PC-9 (cell line): ENCODE data around the gene SP140. TPM values are rescaled to one million over a fixed set of nuclear protein-coding genes. Genes with fewer than 3 reads are reported as not detected.
A peak's percentile ranks its signal among the peaks of the same experiment; 100 is the strongest.

ENCODE experiments used
- BruUV-seq: library from RNA; stranded (reverse); fragments of 400-500 nt; replicated peaks from 2 replicates; lab custom pipeline; 2021; lab: Mats Ljungman, UMichigan
- CTCF ChIA-PET: fragments of 300-600 bp; sonication (Branson Sonifier 250); formaldehyde crosslinking; loops from one replicate; lab custom pipeline; 2022; ENCODE audit warnings: antibody characterized with exemption; lab: Charles Lee
- POLR2A ChIA-PET: fragments of 300-600 bp; sonication (Branson Sonifier 250); formaldehyde crosslinking; loops from one replicate; lab custom pipeline; 2022; ENCODE audit warnings: antibody characterized with exemption; ENCODE audit not compliant: unreplicated experiment; lab: Charles Lee
- DNase-seq, 2 experiments: peaks; one replicate each; pipeline versions ENCODE4 v3.0.0 to v3.0.0-alpha.2; 2015 to 2022; ENCODE audit warnings: mixed read lengths in 1 of 2
- H2AFZ ChIP-seq: fragments of 200-600 bp; sonication (generic); 2 replicates; pipeline ENCODE4 v1.8.1; 2017; ENCODE audit warnings: antibody characterized with exemption
- H3F3A ChIP-seq: fragments of 200-600 bp; sonication (generic); 2 replicates; pipeline ENCODE4 v1.8.1; 2017; ENCODE audit warnings: antibody characterized with exemption, mild to moderate bottlenecking, low read depth; ENCODE audit not compliant: insufficient read depth
- H3K27ac ChIP-seq: fragments of 200-600 bp; sonication (generic); 2 replicates; pipeline ENCODE4 v1.6.1; 2016; ENCODE audit warnings: mixed run types
- H3K27me3 ChIP-seq: fragments of 200-600 bp; sonication (generic); 2 replicates; pipeline ENCODE4 v1.6.1; 2016; ENCODE audit warnings: low read depth, mixed run types; ENCODE audit not compliant: insufficient read depth
- H3K36me3 ChIP-seq: fragments of 200-600 bp; sonication (generic); 2 replicates; pipeline ENCODE4 v1.6.1; 2016; ENCODE audit warnings: low read depth, mixed run types
- H3K4me1 ChIP-seq: fragments of 200-600 bp; sonication (generic); replicated peaks from 2 replicates; pipeline ENCODE4 v1.6.1; 2016; ENCODE audit warnings: mixed run types; ENCODE audit not compliant: insufficient read depth
- H3K4me2 ChIP-seq: fragments of 200-600 bp; sonication (generic); 2 replicates; pipeline ENCODE4 v1.6.1; 2017; ENCODE audit warnings: mixed run types
- H3K4me3 ChIP-seq: fragments of 200-600 bp; sonication (generic); 2 replicates; pipeline ENCODE4 v1.6.1; 2016; ENCODE audit warnings: mixed run types
- H3K79me2 ChIP-seq: fragments of 200-600 bp; sonication (generic); 2 replicates; pipeline ENCODE4 v1.6.1; 2017; ENCODE audit warnings: low read depth, mixed run types
- H3K9me2 ChIP-seq: fragments of 200-600 bp; sonication (generic); 2 replicates; pipeline ENCODE4 v1.8.1; 2017; ENCODE audit warnings: mild to moderate bottlenecking; ENCODE audit not compliant: insufficient read depth
- H3K9me3 ChIP-seq: fragments of 200-600 bp; sonication (generic); 2 replicates; pipeline ENCODE4 v1.8.1; 2016; ENCODE audit warnings: low read depth; ENCODE audit not compliant: insufficient read depth
- H4K20me1 ChIP-seq: fragments of 200-600 bp; sonication (generic); 2 replicates; pipeline ENCODE4 v1.8.1; 2017; ENCODE audit not compliant: insufficient read depth
- EZH2 ChIP-seq: fragments of 200-600 bp; sonication (generic); IDR thresholded peaks from 2 replicates; pipeline ENCODE4 v1.8.0; 2017; ENCODE audit warnings: antibody characterized with exemption, low read depth
- intact Hi-C: fragments of 100-400 bp; cut with micrococcal nuclease; formaldehyde crosslinking; loops from one replicate; pipeline ENCODE4 v1.10.0; 2022; ENCODE audit not compliant: unreplicated experiment
- total RNA-seq: library from RNA; stranded (reverse); gene quantifications from 2 replicates; pipeline ENCODE4 v1.2.3, GENCODE V29; 2021
- TF ChIP-seq, protein P1 (sequence below): fragments of 200-600 bp; sonication (generic); conservative IDR thresholded peaks from 2 replicates; pipeline ENCODE4 v1.6.1; 2017; ENCODE audit warnings: mixed run types, antibody characterized with exemption, mild to moderate bottlenecking, moderate library complexity

SP140 gene
- total RNA-seq, 1 experiment from 2014 or later, result 0.83 TPM

DNA sequence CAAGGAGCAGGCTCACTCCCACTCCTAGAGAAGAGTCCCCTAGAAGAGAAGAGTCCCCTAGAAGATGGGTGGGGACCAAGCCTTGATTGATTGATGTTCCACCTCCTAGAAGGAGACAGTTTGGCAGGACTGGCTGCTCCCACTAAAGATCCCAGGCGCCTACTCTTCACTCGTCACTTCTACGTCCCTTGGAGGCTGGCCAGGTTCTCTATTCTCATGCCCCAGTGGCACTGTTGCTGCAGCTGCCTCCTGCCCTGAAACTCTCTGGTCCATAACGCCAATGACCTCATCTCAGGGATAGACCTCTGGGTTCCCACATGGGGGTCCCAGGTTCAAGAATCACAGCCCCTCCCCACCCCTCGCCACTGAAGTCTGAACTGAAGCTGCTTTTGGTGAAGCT lies 99.0 kb downstream of the SP140 start:
- Histone ChIP-seq H4K20me1 (no peaks in the 10 kb centered on the region), H3K27ac (no peak overlapping the region), H3K4me3 (no peak overlapping the region), H2AFZ (no peak overlapping the region), H3K79me2 (no peaks in the 10 kb centered on the region), H3K36me3 (no peaks in the 10 kb centered on the region), H3K9me2 (no peaks in the 10 kb centered on the region), H3K4me1 (peaks cover 19% of the 10 kb centered on the region; the same call in 1 of the 2 replicates), H3K9me3 (no peaks in the 10 kb centered on the region), H3K4me2 (no peak overlapping the region), H3K27me3 (no peaks in the 10 kb centered on the region), H3F3A (0 out of 2 replicates have a peak, but pooled peaks cover 13% of the 10 kb centered on the region)
- intact Hi-C loops, result loop anchor here (10.0 kb wide), 1 partner anchor 400 kb away; no protein-coding TSS in a partner anchor
- no TSS peak for BruUV-seq
- ChIA-PET CTCF (no interaction called here), POLR2A (no interaction called here)
- TF ChIP-seq EZH2, result no peak
- TF ChIP-seq, protein P1, sequence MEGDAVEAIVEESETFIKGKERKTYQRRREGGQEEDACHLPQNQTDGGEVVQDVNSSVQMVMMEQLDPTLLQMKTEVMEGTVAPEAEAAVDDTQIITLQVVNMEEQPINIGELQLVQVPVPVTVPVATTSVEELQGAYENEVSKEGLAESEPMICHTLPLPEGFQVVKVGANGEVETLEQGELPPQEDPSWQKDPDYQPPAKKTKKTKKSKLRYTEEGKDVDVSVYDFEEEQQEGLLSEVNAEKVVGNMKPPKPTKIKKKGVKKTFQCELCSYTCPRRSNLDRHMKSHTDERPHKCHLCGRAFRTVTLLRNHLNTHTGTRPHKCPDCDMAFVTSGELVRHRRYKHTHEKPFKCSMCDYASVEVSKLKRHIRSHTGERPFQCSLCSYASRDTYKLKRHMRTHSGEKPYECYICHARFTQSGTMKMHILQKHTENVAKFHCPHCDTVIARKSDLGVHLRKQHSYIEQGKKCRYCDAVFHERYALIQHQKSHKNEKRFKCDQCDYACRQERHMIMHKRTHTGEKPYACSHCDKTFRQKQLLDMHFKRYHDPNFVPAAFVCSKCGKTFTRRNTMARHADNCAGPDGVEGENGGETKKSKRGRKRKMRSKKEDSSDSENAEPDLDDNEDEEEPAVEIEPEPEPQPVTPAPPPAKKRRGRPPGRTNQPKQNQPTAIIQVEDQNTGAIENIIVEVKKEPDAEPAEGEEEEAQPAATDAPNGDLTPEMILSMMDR, result no peak
- no peak for DNase-seq

DNA sequence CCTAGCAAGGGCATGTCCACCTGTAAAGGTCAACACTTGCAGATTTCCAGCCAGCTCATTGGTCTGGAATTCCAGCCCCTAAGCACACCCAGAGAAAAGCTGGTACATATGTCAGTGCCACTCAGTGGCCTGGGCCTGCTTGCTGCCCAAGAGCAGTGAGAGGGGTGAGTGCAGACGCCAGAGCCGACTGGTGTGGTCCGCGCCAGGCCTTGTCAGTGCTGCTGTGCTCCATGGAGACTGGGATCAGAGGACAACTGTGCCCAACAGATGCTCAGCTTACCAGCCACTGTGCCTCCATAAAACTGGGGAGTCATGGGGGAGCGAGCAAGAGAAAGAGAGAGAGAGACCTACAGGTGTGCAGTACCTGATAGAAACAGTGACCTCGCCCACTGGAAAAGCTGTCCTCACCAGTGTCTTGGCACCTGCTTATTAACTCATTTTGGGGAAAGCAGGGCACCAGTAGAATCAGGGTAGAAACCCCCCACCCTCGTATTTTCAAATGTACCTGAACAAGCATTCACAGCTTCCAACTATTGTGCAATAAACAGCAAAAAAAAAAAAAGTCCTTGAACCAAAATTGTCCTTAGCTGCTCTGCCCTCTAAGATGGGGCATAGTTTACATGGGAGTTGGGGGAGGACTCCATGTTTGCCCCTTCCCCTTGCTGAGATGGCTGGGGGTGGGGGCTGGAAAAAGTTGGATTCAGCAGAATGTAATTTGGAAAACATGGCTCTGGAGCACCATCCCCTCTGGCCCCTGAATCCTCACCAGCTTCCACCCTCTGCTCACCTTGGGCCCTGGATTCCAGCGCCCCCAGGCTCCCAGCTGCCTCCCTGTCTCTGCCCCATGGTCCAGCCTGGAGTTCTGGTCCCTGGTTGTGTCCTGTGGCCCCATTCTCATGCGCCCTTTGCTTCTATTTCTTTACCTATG lies 100.0 kb downstream of the SP140 start:
- CTCF ChIA-PET, result no interaction called here
- DNase-seq, result no peak
- H3K36me3 ChIP-seq, result no peaks in the 10 kb centered on the region
- no peaks in the 10 kb centered on the region for H3K9me3 ChIP-seq
- H3K79me2 ChIP-seq, result no peaks in the 10 kb centered on the region
- no TSS peak for BruUV-seq
- intact Hi-C loops, result loop anchor here (2.0 to 10.0 kb wide), 3 partner anchors 87 to 399 kb away; no protein-coding TSS in a partner anchor
- no peak overlapping the region for H2AFZ ChIP-seq
- H3K27ac ChIP-seq, result no peak overlapping the region
- TF ChIP-seq EZH2, result no peak
- TF ChIP-seq, protein P1, result no peak
- H3K4me2 ChIP-seq, result peak overlapping the region; percentile 85
- POLR2A ChIA-PET, result interaction anchor here (0.7 kb wide), 1 partner anchor 303 kb away, joined by 8 read pairs; no protein-coding TSS in a partner anchor
- H3K27me3 ChIP-seq, result no peaks in the 10 kb centered on the region
- H3K4me1 ChIP-seq, result peaks cover 19% of the 10 kb centered on the region; the same call in 1 of the 2 replicates
- H3K4me3 ChIP-seq, result no peak overlapping the region
- no peaks in the 10 kb centered on the region for H3K9me2 ChIP-seq
- H3F3A ChIP-seq, result 0 out of 2 replicates have a peak, but pooled peaks cover 13% of the 10 kb centered on the region
- no peaks in the 10 kb centered on the region for H4K20me1 ChIP-seq

DNA sequence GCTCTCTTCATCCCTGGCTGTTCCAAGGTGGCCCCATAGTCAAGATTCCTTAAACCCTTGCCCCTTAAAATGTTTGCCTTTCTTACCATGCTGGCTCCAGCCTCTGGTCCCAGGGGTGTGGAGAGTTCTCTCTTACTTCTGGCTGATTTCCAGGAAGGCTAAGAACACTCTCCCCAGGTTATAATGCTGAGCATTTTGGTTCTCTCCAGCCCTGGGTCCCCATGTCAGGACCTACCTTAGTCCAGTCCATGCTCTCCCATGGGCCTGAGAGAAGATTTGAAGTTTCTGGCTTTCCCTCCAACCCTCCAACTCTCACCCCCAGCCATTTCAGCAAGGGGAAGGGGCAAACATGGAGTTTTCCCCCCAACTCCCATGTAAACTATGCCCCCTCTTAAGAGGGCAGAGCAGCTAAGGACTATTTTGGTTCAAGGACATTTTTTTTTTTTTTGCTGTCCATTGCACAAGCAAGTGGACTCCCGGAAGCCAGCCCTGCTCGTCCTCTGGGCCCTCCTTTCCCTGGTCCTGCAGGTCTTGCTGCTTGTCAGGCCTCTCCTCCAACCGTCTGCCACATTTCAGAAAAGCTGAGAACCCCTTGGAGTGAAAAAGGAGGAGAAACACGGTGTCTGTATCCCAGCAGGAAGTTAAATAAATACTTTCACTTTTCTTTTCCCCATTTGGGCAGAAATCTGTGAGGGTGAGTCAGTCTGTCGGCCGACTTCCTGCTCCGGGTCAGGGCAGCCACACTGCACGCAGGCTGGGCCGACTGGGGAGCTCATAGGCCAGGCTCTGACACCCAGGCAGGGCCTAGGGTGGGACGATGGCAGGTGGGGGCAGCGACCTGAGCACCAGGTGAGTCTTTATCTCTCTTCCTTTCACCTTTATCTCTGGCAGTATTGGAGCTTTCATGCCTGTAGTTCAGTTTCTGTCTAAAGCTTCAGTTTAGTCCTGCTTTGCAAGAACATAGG lies 101.2 kb downstream of the SP140 start, which contains the start of gene SP140L:
TSS of gene SP140L (plus strand) at position 741 of the 965 bp plus-strand sequence. CDS start at position 818, 77 bp downstream.
- no peaks in the 10 kb centered on the region for H3K79me2 ChIP-seq
- H3K36me3 ChIP-seq, result no peaks in the 10 kb centered on the region
- TF ChIP-seq, protein P1, result no peak
- TF ChIP-seq EZH2, result no peak
- intact Hi-C loops, result loop anchor here (2.0 to 10.0 kb wide), 3 partner anchors 86 to 398 kb away; no protein-coding TSS in a partner anchor
- peak; percentile 70 to 82 for DNase-seq
- peak within 1 kb of the TSS; percentile 58 for H3K27ac ChIP-seq
- H3K4me3 ChIP-seq, result peak within 1 kb of the TSS; percentile 67
- CTCF ChIA-PET, result interaction anchor here (0.6 to 1.0 kb wide), 3 partner anchors 166 to 273 kb away, joined by 3 to 7 read pairs (median 3); no protein-coding TSS in a partner anchor
- H4K20me1 ChIP-seq, result no peaks in the 10 kb centered on the region
- 0 out of 2 replicates have a peak, but pooled peaks cover 13% of the 10 kb centered on the region for H3F3A ChIP-seq
- H3K9me2 ChIP-seq, result no peaks in the 10 kb centered on the region
- TSS peak; percentile 67 for BruUV-seq
- H3K9me3 ChIP-seq, result no peaks in the 10 kb centered on the region
- peaks cover 19% of the 10 kb centered on the region; the same call in 1 of the 2 replicates for H3K4me1 ChIP-seq
- peak within 1 kb of the TSS; percentile 85 for H3K4me2 ChIP-seq
- POLR2A ChIA-PET, result no interaction called here
- no peaks in the 10 kb centered on the region for H3K27me3 ChIP-seq
- H2AFZ ChIP-seq, result peak within 1 kb of the TSS; percentile 88
